GM12878 (cell line): Measurements from ENCODE around the gene AMTN.

Experiments used
- FOXM1 ChIP-seq: IDR thresholded peaks from 2 replicates; pipeline ENCODE4 v1.6.1; 2012; ENCODE audit warnings: low read depth, mild to moderate bottlenecking, inconsistent platforms, low read length, moderate library complexity
- SIN3A ChIP-seq: IDR thresholded peaks from 2 replicates; pipeline ENCODE4 v1.6.1; 2012; ENCODE audit warnings: low read depth, low read length, improper control_type of control experiment
- TF ChIP-seq, protein P1 (sequence below): IDR thresholded peaks from 2 replicates; pipeline ENCODE4 v1.6.1; 2012; ENCODE audit warnings: low read length, inconsistent platforms

DNA sequence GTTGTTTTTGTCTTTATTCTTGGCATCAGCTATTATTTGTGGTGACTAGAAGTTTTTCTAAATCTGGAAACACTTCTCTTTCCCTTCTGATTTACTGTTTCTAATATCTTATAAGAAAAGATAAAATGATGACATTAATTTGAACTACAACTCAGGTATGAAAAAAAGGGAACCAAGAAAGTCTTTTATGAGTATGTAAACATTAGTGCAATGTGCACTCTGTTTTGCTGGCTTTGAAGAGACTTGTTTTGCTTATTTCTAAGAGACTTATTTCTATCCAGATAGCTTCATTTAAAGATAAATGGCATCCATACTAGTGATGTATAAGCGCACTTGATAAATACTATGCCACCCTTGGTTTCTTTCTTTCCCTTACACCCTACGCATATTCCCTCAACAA, 63.6 kb downstream of the AMTN start:
- TF ChIP-seq SIN3A, result no peak
- TF ChIP-seq, protein P1, sequence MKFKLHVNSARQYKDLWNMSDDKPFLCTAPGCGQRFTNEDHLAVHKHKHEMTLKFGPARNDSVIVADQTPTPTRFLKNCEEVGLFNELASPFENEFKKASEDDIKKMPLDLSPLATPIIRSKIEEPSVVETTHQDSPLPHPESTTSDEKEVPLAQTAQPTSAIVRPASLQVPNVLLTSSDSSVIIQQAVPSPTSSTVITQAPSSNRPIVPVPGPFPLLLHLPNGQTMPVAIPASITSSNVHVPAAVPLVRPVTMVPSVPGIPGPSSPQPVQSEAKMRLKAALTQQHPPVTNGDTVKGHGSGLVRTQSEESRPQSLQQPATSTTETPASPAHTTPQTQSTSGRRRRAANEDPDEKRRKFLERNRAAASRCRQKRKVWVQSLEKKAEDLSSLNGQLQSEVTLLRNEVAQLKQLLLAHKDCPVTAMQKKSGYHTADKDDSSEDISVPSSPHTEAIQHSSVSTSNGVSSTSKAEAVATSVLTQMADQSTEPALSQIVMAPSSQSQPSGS, result no peak
- no peak for TF ChIP-seq FOXM1
